Measurements from ENCODE around the gene SMARCC1.

Gene SMARCC1

DNA sequence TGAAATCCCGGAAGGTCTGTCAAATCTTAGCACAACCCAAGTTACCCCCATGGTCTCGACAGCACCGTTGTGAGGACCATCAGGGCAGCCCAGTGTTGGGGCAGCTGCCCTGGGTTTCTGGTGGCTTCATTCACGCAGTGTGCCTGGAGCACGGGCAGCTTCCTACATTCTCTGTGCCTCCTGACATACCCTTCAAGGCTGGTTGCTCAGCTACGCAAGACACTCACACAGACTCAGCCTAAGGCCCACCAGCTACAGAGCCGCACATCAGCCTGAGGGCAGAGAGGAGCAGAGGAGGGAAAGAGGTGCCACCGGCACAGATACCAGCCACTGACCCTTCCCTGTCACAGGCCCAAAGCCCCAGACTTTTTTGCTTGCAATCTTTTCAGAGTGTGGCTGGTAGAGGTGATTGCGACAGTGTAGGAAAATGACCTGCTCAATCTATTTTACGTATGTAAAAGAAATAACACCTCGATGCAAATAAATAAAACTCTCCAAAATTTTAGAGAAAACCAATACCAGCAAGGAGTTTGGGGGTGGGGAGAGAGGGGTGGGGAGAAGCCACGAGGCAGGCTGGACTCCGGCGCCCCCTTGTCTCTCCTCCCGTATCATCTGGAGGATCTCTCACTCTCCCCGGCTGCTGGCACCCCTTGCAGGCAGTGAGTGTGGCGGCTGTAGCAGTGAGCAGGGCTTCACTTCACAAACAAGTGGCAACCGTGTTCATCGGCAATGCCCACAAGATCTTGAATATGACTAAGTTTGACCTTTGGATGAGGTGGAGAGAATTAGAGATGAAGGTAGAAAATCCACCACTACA, 215.8 kb downstream of the SMARCC1 start:
- no peak for TF ChIP-seq JUND (IDR thresholded peaks at IDR 0.05; ENCODE audit: low read depth)
- DNase-seq (ENCODE audit: low read depth in 1 of 2, low spot score in 1 of 2): no peak
- in situ Hi-C loops (cut with HindIII; ENCODE audit: low pct_unique_long_range_greater_than_20kb, low sequenced_read_pairs): no loop called here

DNA sequence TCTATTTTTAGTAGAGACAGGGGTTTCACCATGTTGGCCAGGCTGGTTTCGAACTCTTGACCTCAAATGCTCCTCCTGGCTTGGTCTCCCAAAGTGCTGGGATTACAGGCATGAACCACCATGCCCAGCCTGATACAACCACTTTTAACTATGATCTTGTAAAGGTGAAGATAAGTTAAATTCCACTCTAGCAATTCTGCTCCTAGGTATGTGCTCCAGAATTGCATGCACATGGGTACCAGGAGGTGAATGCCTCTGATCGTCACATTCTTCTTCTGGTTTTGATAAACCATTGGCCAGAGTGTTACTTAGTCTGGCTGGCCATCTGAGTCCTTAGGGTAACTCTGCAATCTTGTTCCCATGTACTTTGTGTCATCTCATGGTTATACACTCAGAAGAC, 225.3 kb downstream of the SMARCC1 start:
- TF ChIP-seq JUND (IDR thresholded peaks at IDR 0.05; ENCODE audit: low read depth): no peak
- in situ Hi-C loops (cut with HindIII; ENCODE audit: low pct_unique_long_range_greater_than_20kb, low sequenced_read_pairs): no loop called here

DNA sequence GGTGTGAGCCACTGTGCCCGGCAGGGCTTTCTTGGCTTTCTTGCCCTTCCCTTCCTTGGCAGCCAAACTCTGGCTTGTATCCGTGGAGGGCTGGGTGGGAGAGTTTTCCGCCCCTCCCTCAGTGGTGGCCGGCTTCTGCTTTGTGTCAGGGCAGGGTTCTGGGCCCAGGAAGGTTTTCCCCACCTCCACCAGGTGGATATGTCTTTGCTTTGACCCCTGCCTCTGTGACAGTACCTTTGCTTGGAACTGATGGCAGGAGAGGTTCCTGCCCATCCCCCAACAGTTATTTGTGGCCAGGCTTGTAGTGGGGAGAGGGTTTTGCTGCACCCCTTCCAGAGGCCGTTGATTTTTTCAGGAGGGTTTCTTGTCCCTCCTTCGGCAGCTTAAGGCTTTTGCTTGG, 227.4 kb downstream of the SMARCC1 start:
- DNase-seq (ENCODE audit: low read depth in 1 of 2, low spot score in 1 of 2): no peak
- in situ Hi-C loops (cut with HindIII; ENCODE audit: low pct_unique_long_range_greater_than_20kb, low sequenced_read_pairs): no loop called here
- no peak for TF ChIP-seq JUND (IDR thresholded peaks at IDR 0.05; ENCODE audit: low read depth)

More for the DNA sequence above, 225.3 kb downstream of the SMARCC1 start:
- no peak for DNase-seq (ENCODE audit: low read depth in 1 of 2, low spot score in 1 of 2)

DNA sequence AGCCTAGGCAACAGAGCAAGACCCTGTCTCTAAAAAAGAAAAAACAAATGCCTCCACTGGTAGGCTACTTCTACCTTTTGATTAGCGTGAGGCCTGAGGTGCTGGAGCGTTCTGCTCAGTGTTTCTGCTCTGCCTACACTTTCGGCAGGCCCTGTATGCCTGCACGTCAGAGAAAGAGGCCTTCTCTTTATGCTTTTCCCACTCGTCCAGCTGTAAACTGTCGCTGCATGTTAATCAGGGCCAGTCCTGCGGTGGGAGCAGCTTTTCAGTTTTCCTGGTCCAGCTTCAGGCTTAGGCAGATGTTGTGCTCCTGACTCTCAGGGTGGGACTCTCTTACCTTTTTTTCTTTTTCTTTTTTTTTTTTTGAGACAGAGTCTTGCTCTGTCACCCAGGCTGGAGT, 228.3 kb downstream of the SMARCC1 start:
- no peak for TF ChIP-seq JUND (IDR thresholded peaks at IDR 0.05; ENCODE audit: low read depth)
- in situ Hi-C loops (cut with HindIII; ENCODE audit: low pct_unique_long_range_greater_than_20kb, low sequenced_read_pairs): no loop called here
- no peak for DNase-seq (ENCODE audit: low read depth in 1 of 2, low spot score in 1 of 2)

DNA sequence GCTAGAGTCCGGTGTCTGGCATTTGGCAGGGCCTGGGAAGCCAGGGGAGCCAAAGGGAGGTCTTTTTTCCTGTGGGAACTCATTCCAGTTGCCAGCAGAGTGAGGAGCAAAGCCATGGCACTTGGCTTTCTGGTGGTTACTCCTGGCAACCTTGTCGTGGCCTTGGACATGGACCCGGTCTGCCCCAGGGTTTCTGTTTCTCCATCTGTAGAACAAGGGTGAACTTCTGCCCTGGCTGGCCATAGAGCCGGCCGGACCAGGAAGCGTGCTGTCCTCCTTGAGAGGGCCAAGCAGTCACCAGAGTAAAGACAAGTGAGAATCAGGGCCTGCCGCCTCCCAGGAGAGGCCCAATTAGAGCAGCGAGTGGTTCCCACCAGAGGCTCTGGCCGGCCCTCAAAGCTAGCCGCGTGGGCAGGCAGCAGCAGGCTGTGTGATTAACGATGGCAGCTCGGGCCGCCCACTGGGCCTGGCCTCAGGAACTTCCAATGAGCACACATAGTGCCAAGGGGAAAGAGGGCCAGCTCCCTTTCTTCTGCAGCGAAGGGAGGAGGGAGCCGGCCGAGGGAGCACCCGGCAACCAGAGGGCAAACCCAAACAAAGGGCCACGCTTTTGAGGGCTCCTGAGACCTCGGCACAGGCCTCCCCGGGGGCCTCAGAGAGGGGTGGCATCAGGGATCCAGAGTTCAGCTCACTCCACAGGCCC, 239.1 kb downstream of the SMARCC1 start:
- TF ChIP-seq JUND (IDR thresholded peaks at IDR 0.05; ENCODE audit: low read depth): no peak
- in situ Hi-C loops (cut with HindIII; ENCODE audit: low pct_unique_long_range_greater_than_20kb, low sequenced_read_pairs): no loop called here
- no peak for DNase-seq (ENCODE audit: low read depth in 1 of 2, low spot score in 1 of 2)

DNA sequence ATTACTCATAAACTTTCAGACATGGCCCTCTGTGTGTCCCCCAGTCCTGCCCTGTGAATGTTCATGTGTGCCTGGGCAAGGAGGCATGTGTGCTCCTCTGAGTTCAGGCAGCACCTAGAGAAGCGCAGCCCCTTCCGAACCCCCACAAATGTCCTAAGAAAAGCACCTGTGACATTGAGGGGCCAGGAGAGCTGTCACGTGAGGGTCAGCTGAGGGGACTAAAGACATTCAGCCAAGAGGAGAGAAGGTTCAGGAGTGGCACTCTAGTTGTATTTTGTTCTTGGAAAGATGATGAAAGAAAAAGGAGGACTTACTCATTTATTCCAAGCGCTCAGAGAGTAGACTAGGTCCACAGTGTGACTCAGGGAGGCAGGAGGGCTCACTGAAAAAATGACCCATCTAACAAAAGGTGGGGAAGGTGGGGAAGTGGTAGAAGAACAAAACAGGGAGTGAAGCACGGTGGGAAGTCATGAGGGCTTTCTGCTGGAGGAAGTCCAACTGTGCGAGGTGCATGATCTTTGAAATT, 240.0 kb downstream of the SMARCC1 start:
- in situ Hi-C loops (cut with HindIII; ENCODE audit: low pct_unique_long_range_greater_than_20kb, low sequenced_read_pairs): no loop called here
- no peak for TF ChIP-seq JUND (IDR thresholded peaks at IDR 0.05; ENCODE audit: low read depth)
- no peak for DNase-seq (ENCODE audit: low read depth in 1 of 2, low spot score in 1 of 2)

DNA sequence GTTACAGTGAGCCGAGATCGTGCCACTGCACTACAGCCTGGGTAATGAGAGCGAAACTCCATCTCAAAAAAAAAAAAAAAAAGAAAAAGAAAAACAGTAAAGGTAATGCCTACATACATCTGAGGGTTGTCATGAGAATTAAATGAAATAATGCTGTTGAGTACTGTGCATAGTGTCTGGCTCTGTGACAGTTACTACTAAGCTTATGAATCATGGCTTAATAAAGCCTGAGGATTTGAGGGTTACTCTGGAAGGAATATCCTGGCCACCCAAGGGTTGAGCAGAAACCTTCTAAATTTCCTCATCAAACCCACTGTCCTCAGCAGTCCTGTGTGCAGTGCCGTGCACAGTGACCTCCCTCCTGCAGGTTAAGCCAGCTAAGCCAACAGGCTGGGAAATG, 241.4 kb downstream of the SMARCC1 start:
- in situ Hi-C loops (cut with HindIII; ENCODE audit: low pct_unique_long_range_greater_than_20kb, low sequenced_read_pairs): no loop called here
- no peak for DNase-seq (ENCODE audit: low read depth in 1 of 2, low spot score in 1 of 2)
- TF ChIP-seq JUND (IDR thresholded peaks at IDR 0.05; ENCODE audit: low read depth): no peak

DNA sequence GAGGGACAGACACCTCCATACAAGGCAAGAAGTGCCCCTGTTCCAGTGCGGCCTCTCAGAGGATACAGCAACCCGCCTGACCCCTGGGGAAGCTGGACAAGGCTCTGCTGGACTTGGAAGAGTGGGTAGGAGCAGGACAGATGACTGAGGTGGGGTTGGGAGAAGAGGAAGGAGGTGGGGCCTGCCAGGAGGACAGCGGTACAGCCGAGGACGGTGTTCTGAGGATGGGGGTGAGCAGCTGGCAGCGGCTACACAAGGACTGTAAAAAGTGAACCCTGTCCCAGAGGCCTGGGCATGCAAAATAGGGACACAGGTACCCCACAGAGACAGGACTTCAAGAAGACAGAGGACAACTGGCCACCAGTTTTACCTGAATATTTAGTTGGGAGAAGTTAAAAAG, 244.7 kb downstream of the SMARCC1 start:
- TF ChIP-seq JUND (IDR thresholded peaks at IDR 0.05; ENCODE audit: low read depth): no peak
- in situ Hi-C loops (cut with HindIII; ENCODE audit: low pct_unique_long_range_greater_than_20kb, low sequenced_read_pairs): no loop called here
- DNase-seq (ENCODE audit: low read depth in 1 of 2, low spot score in 1 of 2): no peak

DNA sequence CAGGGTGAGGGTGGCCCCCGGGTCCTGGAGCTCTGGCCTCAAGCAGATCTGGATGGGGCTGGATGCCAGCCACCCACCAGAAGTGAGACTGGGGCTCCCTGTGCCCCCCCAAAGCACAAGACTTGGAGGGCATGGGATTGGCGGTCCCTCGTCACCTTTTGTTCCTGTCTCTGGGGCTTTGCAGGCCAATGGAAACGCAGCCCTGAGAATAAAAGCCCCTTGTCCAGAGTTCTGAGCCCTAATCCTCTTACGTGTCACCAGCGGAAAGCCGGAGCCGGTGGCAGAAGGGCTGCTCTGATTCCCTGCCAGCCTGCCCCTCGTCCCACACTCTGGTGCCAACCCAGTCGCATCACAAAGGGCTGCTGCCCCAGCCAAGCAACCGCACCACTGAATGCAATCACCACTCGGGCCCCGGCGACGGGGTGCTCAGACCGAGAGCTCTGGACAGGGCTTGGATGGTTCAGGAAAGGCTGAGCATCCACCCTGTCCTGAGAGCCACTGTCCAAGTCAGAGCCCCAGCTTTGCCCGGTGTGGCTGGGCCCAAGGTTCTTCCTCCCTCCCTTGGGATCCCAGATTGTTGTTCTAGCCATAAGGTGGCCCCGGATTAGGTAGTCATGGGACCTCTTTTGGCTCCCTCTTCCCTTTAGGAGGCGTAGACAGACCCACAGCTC, 245.3 kb downstream of the SMARCC1 start:
- DNase-seq (ENCODE audit: low read depth in 1 of 2, low spot score in 1 of 2): no peak
- no peak for TF ChIP-seq JUND (IDR thresholded peaks at IDR 0.05; ENCODE audit: low read depth)
- in situ Hi-C loops (cut with HindIII; ENCODE audit: low pct_unique_long_range_greater_than_20kb, low sequenced_read_pairs): no loop called here

Data from T47D (cell line).